Testis (tissue), 3 donors: ENCODE measurements around the gene DIS3L2. TPM values are rescaled to one million over a fixed set of nuclear protein-coding genes. Genes with fewer than 3 reads are reported as not detected.
"Not testable (repeated sequence)": the region's sequence is repeated elsewhere in the genome, so short reads cannot be mapped to it uniquely, and the experiment has no call there.

Experiments
- DNase-seq: peaks from one replicate; pipeline ENCODE4 v3.0.0-alpha.2; 2019
- H3K27ac ChIP-seq, 2 donors: fragments of 200-600 bp; sonication (generic); one replicate each; pipeline ENCODE4 v1.5.1; 2019
- H3K27me3 ChIP-seq: fragments of 200-600 bp; sonication (generic); one replicate; pipeline ENCODE4 v1.5.1; 2019
- H3K36me3 ChIP-seq: fragments of 200-600 bp; sonication (generic); one replicate; pipeline ENCODE4 v1.5.1; 2017; ENCODE audit warnings: low read depth; ENCODE audit errors: missing control alignments
- H3K4me1 ChIP-seq: fragments of 200-600 bp; sonication (generic); one replicate; pipeline ENCODE4 v1.5.1; 2019
- H3K4me3 ChIP-seq, 2 donors: fragments of 200-600 bp; sonication (generic); one replicate each; pipeline ENCODE4 v1.5.1; 2017 to 2019
- H3K9me3 ChIP-seq: fragments of 200-600 bp; sonication (generic); one replicate; pipeline ENCODE4 v1.5.1; 2017
- POLR2A ChIP-seq: fragments of 450-650 bp; IDR thresholded peaks from one replicate; pipeline ENCODE4 v1.6.1; 2017; ENCODE audit warnings: antibody characterized with exemption, mild to moderate bottlenecking, moderate library complexity
- WGBS, 2 donors: methylation state at CpG; one replicate each; pipeline ENCODE4 v1.1.5; 2018; 5-methylcytosine and 5-hydroxymethylcytosine counted together
- intact Hi-C: fragments of 100-400 bp; cut with DNase I; formaldehyde crosslinking; loops from one replicate; pipeline ENCODE4 v1.15.1; 2023; ENCODE audit warnings: low total_unique reads
- polyA plus RNA-seq: library from polyadenylated mRNA; stranded (reverse); fragments of 350-450 nt; fragmentation: Illumina TruSeq; extraction: RNeasy Lipid Tissue Mini Kit (QIAGEN cat#74804); gene quantifications from one replicate; pipeline ENCODE4 v1.2.3, GENCODE V29; 2014; ENCODE audit warnings: low read depth, low replicate concordance; ENCODE audit not compliant: insufficient read depth
- total RNA-seq, 2 donors: library from RNA; depleted of rRNA; stranded (reverse); fragments of >200 nt; gene quantifications; one replicate each; pipeline ENCODE4 v1.2.3, GENCODE V29; 2016
- TF ChIP-seq, protein P1 (sequence below), 3 experiments: fragments of 450-650 bp in 2 of 3; fragments of 200-600 bp in 1 of 3; sonication (generic) in 1 of 3; IDR thresholded peaks; one replicate each; pipeline ENCODE4 v1.5.1; 2016 to 2019; ENCODE audit warnings: antibody characterized with exemption in 3 of 3, mild to moderate bottlenecking in 2 of 3, moderate library complexity in 1 of 3

DIS3L2 gene
- total and polyA plus RNA-seq, 3 donors from 2014 or later: 32.5 to 80.7 (median 70.4) TPM

DNA sequence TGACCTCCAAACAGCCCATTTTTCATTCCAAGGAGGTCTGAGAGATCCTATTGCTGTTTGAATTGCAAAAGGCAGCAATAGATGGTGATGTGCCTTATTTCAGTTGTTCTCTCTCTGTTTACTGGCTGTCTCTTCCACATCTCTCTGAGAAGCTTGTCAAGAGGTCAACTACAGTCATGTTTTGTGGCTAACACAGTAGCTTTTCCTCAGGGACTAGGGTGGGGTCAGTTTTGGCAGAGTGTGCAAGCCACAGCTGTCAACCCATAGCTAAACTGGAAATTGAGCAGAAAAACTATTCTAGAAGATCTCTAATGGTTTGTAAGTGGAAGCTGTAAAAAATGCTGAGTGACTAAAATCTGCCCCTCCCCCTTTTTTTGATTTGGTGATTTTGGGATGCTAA is 67.1 kb downstream of the DIS3L2 start:
- H3K27me3 ChIP-seq: no peaks in the 10 kb centered on the region
- no peak overlapping the region for H3K27ac ChIP-seq
- no peak for TF ChIP-seq POLR2A
- TF ChIP-seq, protein P1, sequence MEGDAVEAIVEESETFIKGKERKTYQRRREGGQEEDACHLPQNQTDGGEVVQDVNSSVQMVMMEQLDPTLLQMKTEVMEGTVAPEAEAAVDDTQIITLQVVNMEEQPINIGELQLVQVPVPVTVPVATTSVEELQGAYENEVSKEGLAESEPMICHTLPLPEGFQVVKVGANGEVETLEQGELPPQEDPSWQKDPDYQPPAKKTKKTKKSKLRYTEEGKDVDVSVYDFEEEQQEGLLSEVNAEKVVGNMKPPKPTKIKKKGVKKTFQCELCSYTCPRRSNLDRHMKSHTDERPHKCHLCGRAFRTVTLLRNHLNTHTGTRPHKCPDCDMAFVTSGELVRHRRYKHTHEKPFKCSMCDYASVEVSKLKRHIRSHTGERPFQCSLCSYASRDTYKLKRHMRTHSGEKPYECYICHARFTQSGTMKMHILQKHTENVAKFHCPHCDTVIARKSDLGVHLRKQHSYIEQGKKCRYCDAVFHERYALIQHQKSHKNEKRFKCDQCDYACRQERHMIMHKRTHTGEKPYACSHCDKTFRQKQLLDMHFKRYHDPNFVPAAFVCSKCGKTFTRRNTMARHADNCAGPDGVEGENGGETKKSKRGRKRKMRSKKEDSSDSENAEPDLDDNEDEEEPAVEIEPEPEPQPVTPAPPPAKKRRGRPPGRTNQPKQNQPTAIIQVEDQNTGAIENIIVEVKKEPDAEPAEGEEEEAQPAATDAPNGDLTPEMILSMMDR (IDR thresholded peaks at IDR 0.05): no peak
- DNase-seq: no peak
- no peaks in the 10 kb centered on the region for H3K9me3 ChIP-seq
- intact Hi-C loops: no loop called here
- H3K4me3 ChIP-seq: no peak overlapping the region
- no peaks in the 10 kb centered on the region for H3K36me3 ChIP-seq
- no peaks in the 10 kb centered on the region for H3K4me1 ChIP-seq

GRCh38 chr2:232029346-232029745 is 67.8 kb downstream of the DIS3L2 start:
- 63 to 65% methylated on average over 4 of the region's 4 CpGs for WGBS, 2 donors
- no peaks in the 10 kb centered on the region for H3K27me3 ChIP-seq
- DNase-seq: no peak
- H3K9me3 ChIP-seq: no peaks in the 10 kb centered on the region
- no peak overlapping the region for H3K27ac ChIP-seq
- TF ChIP-seq POLR2A: no peak
- TF ChIP-seq, protein P1 (IDR thresholded peaks at IDR 0.05): no peak
- no peaks in the 10 kb centered on the region for H3K36me3 ChIP-seq
- H3K4me3 ChIP-seq: no peak overlapping the region
- intact Hi-C loops: no loop called here
- no peaks in the 10 kb centered on the region for H3K4me1 ChIP-seq

DNA sequence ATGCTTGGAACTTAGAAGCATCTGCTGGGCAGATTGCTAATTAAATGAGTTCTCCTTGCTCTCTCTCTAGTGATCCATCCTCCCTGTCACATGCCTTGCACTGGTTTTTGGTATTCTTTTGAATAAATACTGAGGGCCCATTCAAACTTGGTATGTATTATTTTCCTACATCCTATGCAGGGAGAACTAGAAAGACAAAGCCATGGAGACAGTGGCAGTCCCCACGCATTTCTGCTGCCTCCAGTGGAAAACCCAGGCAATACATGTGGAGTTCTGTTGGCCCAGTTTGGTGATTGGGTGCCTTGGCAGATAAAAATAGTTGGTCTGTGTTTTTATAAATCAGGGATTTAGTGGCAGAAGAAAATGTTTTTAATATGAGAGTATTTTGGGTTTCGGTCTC is 68.7 kb downstream of the DIS3L2 start:
- Histone ChIP-seq H3K27me3 (no peaks in the 10 kb centered on the region), H3K9me3 (no peaks in the 10 kb centered on the region), H3K4me1 (no peaks in the 10 kb centered on the region), H3K36me3 (no peaks in the 10 kb centered on the region), H3K27ac (no peak overlapping the region), H3K4me3 (no peak overlapping the region)
- intact Hi-C loops: no loop called here
- TF ChIP-seq, protein P1 (IDR thresholded peaks at IDR 0.05): no peak
- WGBS, 2 donors: 89 to 90% methylated on average over 2 of the region's 2 CpGs
- DNase-seq: no peak

DNA sequence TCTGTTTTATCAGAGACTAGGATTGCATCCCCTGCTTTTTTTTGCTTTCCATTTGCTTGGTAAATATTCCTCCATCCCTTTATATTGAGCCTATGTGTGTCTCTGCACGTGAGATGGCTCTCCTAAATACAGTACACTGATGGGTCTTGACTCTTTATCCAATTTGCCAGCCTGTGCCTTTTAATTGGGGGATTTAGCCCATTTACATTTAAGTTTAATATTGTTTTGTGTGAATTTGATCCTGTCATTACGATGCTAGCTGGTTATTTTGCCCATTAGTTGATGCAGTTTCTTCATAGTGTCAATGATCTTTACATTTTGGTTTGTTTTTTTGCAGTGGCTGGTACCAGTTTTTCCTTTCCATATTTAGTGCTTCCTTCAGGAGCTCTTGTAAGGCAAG is 73.8 kb downstream of the DIS3L2 start:
- 96 to 100% methylated on average over 2 of the region's 2 CpGs for WGBS, 2 donors
- H3K27me3 ChIP-seq, intact Hi-C loops, H3K4me1 ChIP-seq, DNase-seq, H3K36me3 ChIP-seq, H3K27ac ChIP-seq, H3K9me3 ChIP-seq, H3K4me3 ChIP-seq: not testable (repeated sequence)

DNA sequence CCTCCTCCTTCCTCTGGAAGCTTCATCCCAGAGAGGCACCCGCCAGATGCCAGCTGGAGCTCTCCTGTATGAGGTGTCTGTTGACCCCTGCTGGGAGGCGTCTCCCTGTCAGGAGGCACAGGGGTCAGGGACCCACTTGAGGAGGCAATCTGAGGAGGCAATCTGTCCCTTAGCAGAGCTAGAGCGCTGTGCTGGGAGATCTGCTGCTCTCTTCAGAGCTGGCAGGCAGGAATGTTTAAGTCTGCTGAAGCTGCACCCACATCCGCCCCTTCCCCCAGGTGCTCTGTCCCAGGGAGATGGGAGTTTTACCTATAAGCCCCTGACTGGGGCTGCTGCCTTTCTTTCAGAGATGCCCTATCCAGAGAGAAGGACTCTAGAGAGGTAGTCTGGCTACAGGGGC is 75.4 kb downstream of the DIS3L2 start:
- H3K4me1 ChIP-seq, H3K27me3 ChIP-seq, H3K27ac ChIP-seq, DNase-seq, H3K36me3 ChIP-seq, H3K4me3 ChIP-seq, intact Hi-C loops, H3K9me3 ChIP-seq: not testable (repeated sequence)
- 93 to 100% methylated on average over 3 to 4 of the region's 4 CpGs for WGBS, 2 donors

GRCh38 chr2:232038251-232038880 is 76.9 kb downstream of the DIS3L2 start:
- no peaks in the 10 kb centered on the region for H3K27me3 ChIP-seq
- intact Hi-C loops: no loop called here
- 71 to 79% methylated on average over 1 of the region's 1 CpG for WGBS, 2 donors
- no peaks in the 10 kb centered on the region for H3K36me3 ChIP-seq
- TF ChIP-seq POLR2A: no peak
- TF ChIP-seq, protein P1 (IDR thresholded peaks at IDR 0.05): no peak
- H3K4me1 ChIP-seq: no peaks in the 10 kb centered on the region
- DNase-seq: no peak
- no peak overlapping the region for H3K4me3 ChIP-seq
- no peak overlapping the region for H3K27ac ChIP-seq
- H3K9me3 ChIP-seq: no peaks in the 10 kb centered on the region
